Lower leg skin (tissue), 3 donors: Measurements from ENCODE around the gene SRD5A2.

ENCODE experiments used
- POLR2A ChIP-seq, 2 donors: fragments of 450-650 bp; IDR thresholded peaks; one replicate each; pipeline ENCODE4 v1.6.1; 2016 to 2017; ENCODE audit warnings: antibody characterized with exemption in 2 of 2, mild to moderate bottlenecking in 1 of 2, moderate library complexity in 1 of 2
- TF ChIP-seq, protein P1 (sequence below), 3 donors: fragments of 450-650 bp; IDR thresholded peaks; one replicate each; pipeline ENCODE4 v1.5.1; 2016; ENCODE audit warnings: antibody characterized with exemption in 3 of 3, mild to moderate bottlenecking in 3 of 3, moderate library complexity in 2 of 3

DNA sequence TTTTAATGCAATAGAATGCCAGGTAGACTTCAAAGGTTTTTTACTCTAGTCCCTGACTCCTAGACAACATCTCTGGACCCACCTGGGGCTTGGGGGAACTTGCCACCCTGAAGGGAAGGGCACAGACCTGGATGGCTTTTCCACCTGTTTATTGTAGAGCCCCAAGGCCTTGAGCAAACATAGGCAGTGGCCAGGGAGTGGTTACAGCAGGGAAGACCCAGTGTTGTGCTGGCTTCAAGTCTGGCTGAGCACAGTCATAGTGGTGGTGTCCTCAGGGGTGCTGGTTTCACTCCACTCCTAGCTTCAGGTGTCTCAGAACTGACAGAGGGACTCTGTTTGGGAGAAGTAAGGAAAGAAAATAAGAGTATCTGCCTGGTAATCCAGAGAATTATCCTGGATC, 5.5 kb upstream of the SRD5A2 start:
- TF ChIP-seq, protein P1, sequence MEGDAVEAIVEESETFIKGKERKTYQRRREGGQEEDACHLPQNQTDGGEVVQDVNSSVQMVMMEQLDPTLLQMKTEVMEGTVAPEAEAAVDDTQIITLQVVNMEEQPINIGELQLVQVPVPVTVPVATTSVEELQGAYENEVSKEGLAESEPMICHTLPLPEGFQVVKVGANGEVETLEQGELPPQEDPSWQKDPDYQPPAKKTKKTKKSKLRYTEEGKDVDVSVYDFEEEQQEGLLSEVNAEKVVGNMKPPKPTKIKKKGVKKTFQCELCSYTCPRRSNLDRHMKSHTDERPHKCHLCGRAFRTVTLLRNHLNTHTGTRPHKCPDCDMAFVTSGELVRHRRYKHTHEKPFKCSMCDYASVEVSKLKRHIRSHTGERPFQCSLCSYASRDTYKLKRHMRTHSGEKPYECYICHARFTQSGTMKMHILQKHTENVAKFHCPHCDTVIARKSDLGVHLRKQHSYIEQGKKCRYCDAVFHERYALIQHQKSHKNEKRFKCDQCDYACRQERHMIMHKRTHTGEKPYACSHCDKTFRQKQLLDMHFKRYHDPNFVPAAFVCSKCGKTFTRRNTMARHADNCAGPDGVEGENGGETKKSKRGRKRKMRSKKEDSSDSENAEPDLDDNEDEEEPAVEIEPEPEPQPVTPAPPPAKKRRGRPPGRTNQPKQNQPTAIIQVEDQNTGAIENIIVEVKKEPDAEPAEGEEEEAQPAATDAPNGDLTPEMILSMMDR (IDR thresholded peaks at IDR 0.05) = no peak
- TF ChIP-seq POLR2A (IDR thresholded peaks at IDR 0.05) = no peak
